ENCODE measurements around the gene CR1L.

Gene CR1L

DNA sequence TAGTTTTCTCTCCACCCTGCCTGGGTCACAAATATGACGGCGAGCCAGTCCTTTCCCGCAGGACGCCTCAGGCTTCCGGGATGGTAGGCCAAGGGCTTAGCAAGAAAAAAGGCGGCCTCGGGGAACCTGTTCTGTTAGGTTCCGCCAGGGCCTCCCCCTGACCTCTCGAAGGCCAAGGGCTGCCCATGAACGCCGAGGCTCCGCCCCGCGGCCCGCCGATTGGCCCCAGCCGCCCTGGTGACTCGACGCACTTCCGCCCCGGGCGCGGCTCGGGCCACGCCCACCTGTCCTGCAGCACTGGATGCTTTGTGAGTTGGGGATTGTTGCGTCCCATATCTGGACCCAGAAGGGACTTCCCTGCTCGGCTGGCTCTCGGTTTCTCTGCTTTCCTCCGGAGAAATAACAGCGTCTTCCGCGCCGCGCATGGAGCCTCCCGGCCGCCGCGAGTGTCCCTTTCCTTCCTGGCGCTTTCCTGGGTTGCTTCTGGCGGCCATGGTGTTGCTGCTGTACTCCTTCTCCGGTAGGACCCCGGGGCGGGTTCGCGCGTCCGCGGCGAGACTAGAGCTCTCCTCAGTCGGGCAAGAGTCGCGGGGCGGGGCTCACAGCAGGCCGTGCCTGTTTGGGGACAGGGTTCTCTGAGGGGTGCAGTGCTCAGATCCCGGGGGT lies 107.0 kb downstream of the CR1L start, which contains the start of gene CD46 (continued):
- TF ChIP-seq, protein P1, sequence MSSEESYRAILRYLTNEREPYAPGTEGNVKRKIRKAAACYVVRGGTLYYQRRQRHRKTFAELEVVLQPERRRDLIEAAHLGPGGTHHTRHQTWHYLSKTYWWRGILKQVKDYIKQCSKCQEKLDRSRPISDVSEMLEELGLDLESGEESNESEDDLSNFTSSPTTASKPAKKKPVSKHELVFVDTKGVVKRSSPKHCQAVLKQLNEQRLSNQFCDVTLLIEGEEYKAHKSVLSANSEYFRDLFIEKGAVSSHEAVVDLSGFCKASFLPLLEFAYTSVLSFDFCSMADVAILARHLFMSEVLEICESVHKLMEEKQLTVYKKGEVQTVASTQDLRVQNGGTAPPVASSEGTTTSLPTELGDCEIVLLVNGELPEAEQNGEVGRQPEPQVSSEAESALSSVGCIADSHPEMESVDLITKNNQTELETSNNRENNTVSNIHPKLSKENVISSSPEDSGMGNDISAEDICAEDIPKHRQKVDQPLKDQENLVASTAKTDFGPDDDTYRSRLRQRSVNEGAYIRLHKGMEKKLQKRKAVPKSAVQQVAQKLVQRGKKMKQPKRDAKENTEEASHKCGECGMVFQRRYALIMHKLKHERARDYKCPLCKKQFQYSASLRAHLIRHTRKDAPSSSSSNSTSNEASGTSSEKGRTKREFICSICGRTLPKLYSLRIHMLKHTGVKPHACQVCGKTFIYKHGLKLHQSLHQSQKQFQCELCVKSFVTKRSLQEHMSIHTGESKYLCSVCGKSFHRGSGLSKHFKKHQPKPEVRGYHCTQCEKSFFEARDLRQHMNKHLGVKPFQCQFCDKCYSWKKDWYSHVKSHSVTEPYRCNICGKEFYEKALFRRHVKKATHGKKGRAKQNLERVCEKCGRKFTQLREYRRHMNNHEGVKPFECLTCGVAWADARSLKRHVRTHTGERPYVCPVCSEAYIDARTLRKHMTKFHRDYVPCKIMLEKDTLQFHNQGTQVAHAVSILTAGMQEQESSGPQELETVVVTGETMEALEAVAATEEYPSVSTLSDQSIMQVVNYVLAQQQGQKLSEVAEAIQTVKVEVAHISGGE (tag by site-specific recombination; conservative IDR thresholded peaks at IDR 0.05; ENCODE audit: low read depth) = peak; percentile 87
- peak; percentile 61; the same call in 1 of the 2 replicates for TF ChIP-seq YY1 (tag by site-specific recombination; IDR thresholded peaks at IDR 0.05)
- TF ChIP-seq ZBTB1 (tag by site-specific recombination; IDR thresholded peaks at IDR 0.05) = no peak
- 0 out of 2 replicates have a peak, but pooled peaks have one; percentile 52 for TF ChIP-seq ZEB2 (tag by site-specific recombination; IDR thresholded peaks at IDR 0.05)
- peak; percentile 61; the same call in 1 of the 2 replicates for TF ChIP-seq ZXDB (tag by site-specific recombination; IDR thresholded peaks at IDR 0.05)
- TF ChIP-seq ZNF76 (tag by site-specific recombination; IDR thresholded peaks at IDR 0.05; ENCODE audit: borderline replicate concordance, low read depth) = no peak
- no peak for TF ChIP-seq ZNF202 (tag by site-specific recombination; IDR thresholded peaks at IDR 0.05; ENCODE audit: borderline replicate concordance)
- TF ChIP-seq, protein P2, sequence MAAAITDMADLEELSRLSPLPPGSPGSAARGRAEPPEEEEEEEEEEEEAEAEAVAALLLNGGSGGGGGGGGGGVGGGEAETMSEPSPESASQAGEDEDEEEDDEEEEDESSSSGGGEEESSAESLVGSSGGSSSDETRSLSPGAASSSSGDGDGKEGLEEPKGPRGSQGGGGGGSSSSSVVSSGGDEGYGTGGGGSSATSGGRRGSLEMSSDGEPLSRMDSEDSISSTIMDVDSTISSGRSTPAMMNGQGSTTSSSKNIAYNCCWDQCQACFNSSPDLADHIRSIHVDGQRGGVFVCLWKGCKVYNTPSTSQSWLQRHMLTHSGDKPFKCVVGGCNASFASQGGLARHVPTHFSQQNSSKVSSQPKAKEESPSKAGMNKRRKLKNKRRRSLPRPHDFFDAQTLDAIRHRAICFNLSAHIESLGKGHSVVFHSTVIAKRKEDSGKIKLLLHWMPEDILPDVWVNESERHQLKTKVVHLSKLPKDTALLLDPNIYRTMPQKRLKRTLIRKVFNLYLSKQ (tag by site-specific recombination; IDR thresholded peaks at IDR 0.05; ENCODE audit: borderline replicate concordance) = no peak
- TF ChIP-seq BCL11B (tag by site-specific recombination; IDR thresholded peaks at IDR 0.05; ENCODE audit: low read depth) = peak; percentile 68; the same call in 1 of the 2 replicates
- no peak for TF ChIP-seq ZNF747 (tag by site-specific recombination; IDR thresholded peaks at IDR 0.05)
- no peak for TF ChIP-seq ZNF560 (tag by site-specific recombination; IDR thresholded peaks at IDR 0.05; ENCODE audit: borderline replicate concordance)
- no peak for TF ChIP-seq ZNF677 (tag by site-specific recombination; IDR thresholded peaks at IDR 0.05)
- TF ChIP-seq ZNF600 (tag by site-specific recombination; IDR thresholded peaks at IDR 0.05) = no peak
- TF ChIP-seq SCRT2 (tag by site-specific recombination; IDR thresholded peaks at IDR 0.05) = peak; percentile 92
- TF ChIP-seq, protein P3, sequence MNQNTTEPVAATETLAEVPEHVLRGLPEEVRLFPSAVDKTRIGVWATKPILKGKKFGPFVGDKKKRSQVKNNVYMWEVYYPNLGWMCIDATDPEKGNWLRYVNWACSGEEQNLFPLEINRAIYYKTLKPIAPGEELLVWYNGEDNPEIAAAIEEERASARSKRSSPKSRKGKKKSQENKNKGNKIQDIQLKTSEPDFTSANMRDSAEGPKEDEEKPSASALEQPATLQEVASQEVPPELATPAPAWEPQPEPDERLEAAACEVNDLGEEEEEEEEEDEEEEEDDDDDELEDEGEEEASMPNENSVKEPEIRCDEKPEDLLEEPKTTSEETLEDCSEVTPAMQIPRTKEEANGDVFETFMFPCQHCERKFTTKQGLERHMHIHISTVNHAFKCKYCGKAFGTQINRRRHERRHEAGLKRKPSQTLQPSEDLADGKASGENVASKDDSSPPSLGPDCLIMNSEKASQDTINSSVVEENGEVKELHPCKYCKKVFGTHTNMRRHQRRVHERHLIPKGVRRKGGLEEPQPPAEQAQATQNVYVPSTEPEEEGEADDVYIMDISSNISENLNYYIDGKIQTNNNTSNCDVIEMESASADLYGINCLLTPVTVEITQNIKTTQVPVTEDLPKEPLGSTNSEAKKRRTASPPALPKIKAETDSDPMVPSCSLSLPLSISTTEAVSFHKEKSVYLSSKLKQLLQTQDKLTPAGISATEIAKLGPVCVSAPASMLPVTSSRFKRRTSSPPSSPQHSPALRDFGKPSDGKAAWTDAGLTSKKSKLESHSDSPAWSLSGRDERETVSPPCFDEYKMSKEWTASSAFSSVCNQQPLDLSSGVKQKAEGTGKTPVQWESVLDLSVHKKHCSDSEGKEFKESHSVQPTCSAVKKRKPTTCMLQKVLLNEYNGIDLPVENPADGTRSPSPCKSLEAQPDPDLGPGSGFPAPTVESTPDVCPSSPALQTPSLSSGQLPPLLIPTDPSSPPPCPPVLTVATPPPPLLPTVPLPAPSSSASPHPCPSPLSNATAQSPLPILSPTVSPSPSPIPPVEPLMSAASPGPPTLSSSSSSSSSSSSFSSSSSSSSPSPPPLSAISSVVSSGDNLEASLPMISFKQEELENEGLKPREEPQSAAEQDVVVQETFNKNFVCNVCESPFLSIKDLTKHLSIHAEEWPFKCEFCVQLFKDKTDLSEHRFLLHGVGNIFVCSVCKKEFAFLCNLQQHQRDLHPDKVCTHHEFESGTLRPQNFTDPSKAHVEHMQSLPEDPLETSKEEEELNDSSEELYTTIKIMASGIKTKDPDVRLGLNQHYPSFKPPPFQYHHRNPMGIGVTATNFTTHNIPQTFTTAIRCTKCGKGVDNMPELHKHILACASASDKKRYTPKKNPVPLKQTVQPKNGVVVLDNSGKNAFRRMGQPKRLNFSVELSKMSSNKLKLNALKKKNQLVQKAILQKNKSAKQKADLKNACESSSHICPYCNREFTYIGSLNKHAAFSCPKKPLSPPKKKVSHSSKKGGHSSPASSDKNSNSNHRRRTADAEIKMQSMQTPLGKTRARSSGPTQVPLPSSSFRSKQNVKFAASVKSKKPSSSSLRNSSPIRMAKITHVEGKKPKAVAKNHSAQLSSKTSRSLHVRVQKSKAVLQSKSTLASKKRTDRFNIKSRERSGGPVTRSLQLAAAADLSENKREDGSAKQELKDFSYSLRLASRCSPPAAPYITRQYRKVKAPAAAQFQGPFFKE (tag by site-specific recombination; IDR thresholded peaks at IDR 0.05; ENCODE audit: borderline replicate concordance) = no peak
- TF ChIP-seq, protein P4, sequence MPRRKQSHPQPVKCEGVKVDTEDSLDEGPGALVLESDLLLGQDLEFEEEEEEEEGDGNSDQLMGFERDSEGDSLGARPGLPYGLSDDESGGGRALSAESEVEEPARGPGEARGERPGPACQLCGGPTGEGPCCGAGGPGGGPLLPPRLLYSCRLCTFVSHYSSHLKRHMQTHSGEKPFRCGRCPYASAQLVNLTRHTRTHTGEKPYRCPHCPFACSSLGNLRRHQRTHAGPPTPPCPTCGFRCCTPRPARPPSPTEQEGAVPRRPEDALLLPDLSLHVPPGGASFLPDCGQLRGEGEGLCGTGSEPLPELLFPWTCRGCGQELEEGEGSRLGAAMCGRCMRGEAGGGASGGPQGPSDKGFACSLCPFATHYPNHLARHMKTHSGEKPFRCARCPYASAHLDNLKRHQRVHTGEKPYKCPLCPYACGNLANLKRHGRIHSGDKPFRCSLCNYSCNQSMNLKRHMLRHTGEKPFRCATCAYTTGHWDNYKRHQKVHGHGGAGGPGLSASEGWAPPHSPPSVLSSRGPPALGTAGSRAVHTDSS (tag by site-specific recombination; IDR thresholded peaks at IDR 0.05) = no peak
- no peak for TF ChIP-seq ZNF529 (tag by site-specific recombination; IDR thresholded peaks at IDR 0.05; ENCODE audit: insufficient replicate concordance)
- no peak; the same call in 1 of the 2 replicates for TF ChIP-seq ZNF660 (tag by site-specific recombination; IDR thresholded peaks at IDR 0.05)
- TF ChIP-seq ZNF335 (tag by site-specific recombination; conservative IDR thresholded peaks at IDR 0.05) = peak; percentile 98
- TF ChIP-seq KLF8 (tag by site-specific recombination; IDR thresholded peaks at IDR 0.05) = peak; percentile 86
- TF ChIP-seq, protein P5, sequence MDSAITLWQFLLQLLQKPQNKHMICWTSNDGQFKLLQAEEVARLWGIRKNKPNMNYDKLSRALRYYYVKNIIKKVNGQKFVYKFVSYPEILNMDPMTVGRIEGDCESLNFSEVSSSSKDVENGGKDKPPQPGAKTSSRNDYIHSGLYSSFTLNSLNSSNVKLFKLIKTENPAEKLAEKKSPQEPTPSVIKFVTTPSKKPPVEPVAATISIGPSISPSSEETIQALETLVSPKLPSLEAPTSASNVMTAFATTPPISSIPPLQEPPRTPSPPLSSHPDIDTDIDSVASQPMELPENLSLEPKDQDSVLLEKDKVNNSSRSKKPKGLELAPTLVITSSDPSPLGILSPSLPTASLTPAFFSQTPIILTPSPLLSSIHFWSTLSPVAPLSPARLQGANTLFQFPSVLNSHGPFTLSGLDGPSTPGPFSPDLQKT (IDR thresholded peaks at IDR 0.05; ENCODE audit: borderline replicate concordance, low read depth, low read length) = no peak; the same call in 1 of the 2 replicates
- TF ChIP-seq SALL2 (tag by site-specific recombination; IDR thresholded peaks at IDR 0.05; ENCODE audit: borderline replicate concordance) = no peak
- TF ChIP-seq, protein P6, sequence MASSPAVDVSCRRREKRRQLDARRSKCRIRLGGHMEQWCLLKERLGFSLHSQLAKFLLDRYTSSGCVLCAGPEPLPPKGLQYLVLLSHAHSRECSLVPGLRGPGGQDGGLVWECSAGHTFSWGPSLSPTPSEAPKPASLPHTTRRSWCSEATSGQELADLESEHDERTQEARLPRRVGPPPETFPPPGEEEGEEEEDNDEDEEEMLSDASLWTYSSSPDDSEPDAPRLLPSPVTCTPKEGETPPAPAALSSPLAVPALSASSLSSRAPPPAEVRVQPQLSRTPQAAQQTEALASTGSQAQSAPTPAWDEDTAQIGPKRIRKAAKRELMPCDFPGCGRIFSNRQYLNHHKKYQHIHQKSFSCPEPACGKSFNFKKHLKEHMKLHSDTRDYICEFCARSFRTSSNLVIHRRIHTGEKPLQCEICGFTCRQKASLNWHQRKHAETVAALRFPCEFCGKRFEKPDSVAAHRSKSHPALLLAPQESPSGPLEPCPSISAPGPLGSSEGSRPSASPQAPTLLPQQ (tag by site-specific recombination; IDR thresholded peaks at IDR 0.05) = peak; percentile 48; the same call in 1 of the 2 replicates
- TF ChIP-seq KLF7 (tag by site-specific recombination; IDR thresholded peaks at IDR 0.05; ENCODE audit: borderline replicate concordance) = peak; percentile 43; the same call in 1 of the 2 replicates
